Stimulated activated CD8-positive, alpha-beta memory T cell treated with anti-CD3 and anti-CD28 coated beads, Interleukin-12 subunit alpha, Interleukin-12 subunit beta, amount 100 ng/mL, for 24 hours (primary cell): Measurements from ENCODE around the gene TBL1X.

Experiments used
- DNase-seq: peaks from one replicate; pipeline ENCODE4 v3.0.0-alpha.2; 2020; ENCODE audit errors: extremely low read depth

The TBL1X gene

GRCh38 chrX:9586992-9587392 is 122.1 kb downstream of the TBL1X start:
- DNase-seq, result no peak

GRCh38 chrX:9587642-9588041 is 122.8 kb downstream of the TBL1X start:
- DNase-seq, result no peak

GRCh38 chrX:9591496-9591895 is 126.6 kb downstream of the TBL1X start:
- DNase-seq, result no peak

- no peak for DNase-seq
Measured at GRCh38 chrX:9593756-9594155, 128.9 kb downstream of the TBL1X start.

GRCh38 chrX:9595174-9595573 is 130.3 kb downstream of the TBL1X start:
- no peak for DNase-seq

- DNase-seq, result no peak
Measured at GRCh38 chrX:9596837-9597236, 132.0 kb downstream of the TBL1X start.

- DNase-seq, result no peak
Measured at GRCh38 chrX:9597361-9598035, 132.6 kb downstream of the TBL1X start.

- no peak for DNase-seq
Measured at GRCh38 chrX:9598344-9598743, 133.5 kb downstream of the TBL1X start.

- no peak for DNase-seq
Measured at GRCh38 chrX:9604111-9604907, 139.5 kb downstream of the TBL1X start.

- no peak for DNase-seq
Measured at GRCh38 chrX:9604908-9605306, 140.0 kb downstream of the TBL1X start.

GRCh38 chrX:9605484-9605883 is 140.6 kb downstream of the TBL1X start:
- DNase-seq, result no peak

- DNase-seq, result no peak
Measured at GRCh38 chrX:9606971-9607370, 142.1 kb downstream of the TBL1X start.

GRCh38 chrX:9609499-9609898 is 144.6 kb downstream of the TBL1X start:
- DNase-seq, result no peak

- DNase-seq, result no peak
Measured at GRCh38 chrX:9609987-9610386, 145.1 kb downstream of the TBL1X start.

GRCh38 chrX:9610771-9611392 is 146.0 kb downstream of the TBL1X start:
- no peak for DNase-seq

GRCh38 chrX:9611436-9612145 is 146.7 kb downstream of the TBL1X start:
- DNase-seq, result no peak

- DNase-seq, result no peak
Measured at GRCh38 chrX:9612146-9612505, 147.3 kb downstream of the TBL1X start.

GRCh38 chrX:9614016-9614415 is 149.2 kb downstream of the TBL1X start:
- no peak for DNase-seq

- no peak for DNase-seq
Measured at GRCh38 chrX:9619133-9619532, 154.3 kb downstream of the TBL1X start.

- DNase-seq, result no peak
Measured at GRCh38 chrX:9619581-9619980, 154.7 kb downstream of the TBL1X start.

- no peak for DNase-seq
Measured at GRCh38 chrX:9622128-9622527, 157.3 kb downstream of the TBL1X start.

- DNase-seq, result no peak
Measured at GRCh38 chrX:9626379-9626778, 161.5 kb downstream of the TBL1X start.
